Testis (tissue), 3 donors: ENCODE data around the gene MYOCD. TPM values are rescaled to one million over a fixed set of nuclear protein-coding genes. Genes with fewer than 3 reads are reported as not detected.

Experiments
- DNase-seq: peaks from one replicate; pipeline ENCODE4 v3.0.0-alpha.2; 2019
- H3K27ac ChIP-seq, 2 donors: fragments of 200-600 bp; sonication (generic); one replicate each; pipeline ENCODE4 v1.5.1; 2019
- H3K27me3 ChIP-seq: fragments of 200-600 bp; sonication (generic); one replicate; pipeline ENCODE4 v1.5.1; 2019
- H3K36me3 ChIP-seq: fragments of 200-600 bp; sonication (generic); one replicate; pipeline ENCODE4 v1.5.1; 2017; ENCODE audit warnings: low read depth; ENCODE audit errors: missing control alignments
- H3K4me1 ChIP-seq: fragments of 200-600 bp; sonication (generic); one replicate; pipeline ENCODE4 v1.5.1; 2019
- H3K4me3 ChIP-seq, 2 donors: fragments of 200-600 bp; sonication (generic); one replicate each; pipeline ENCODE4 v1.5.1; 2017 to 2019
- H3K9me3 ChIP-seq: fragments of 200-600 bp; sonication (generic); one replicate; pipeline ENCODE4 v1.5.1; 2017
- POLR2A ChIP-seq: fragments of 450-650 bp; IDR thresholded peaks from one replicate; pipeline ENCODE4 v1.6.1; 2017; ENCODE audit warnings: antibody characterized with exemption, mild to moderate bottlenecking, moderate library complexity
- WGBS, 2 donors: methylation state at CpG; one replicate each; pipeline ENCODE4 v1.1.5; 2018; 5-methylcytosine and 5-hydroxymethylcytosine counted together
- intact Hi-C: fragments of 100-400 bp; cut with DNase I; formaldehyde crosslinking; loops from one replicate; pipeline ENCODE4 v1.15.1; 2023; ENCODE audit warnings: low total_unique reads
- polyA plus RNA-seq: library from polyadenylated mRNA; stranded (reverse); fragments of 350-450 nt; fragmentation: Illumina TruSeq; extraction: RNeasy Lipid Tissue Mini Kit (QIAGEN cat#74804); gene quantifications from one replicate; pipeline ENCODE4 v1.2.3, GENCODE V29; 2014; ENCODE audit warnings: low read depth, low replicate concordance; ENCODE audit not compliant: insufficient read depth
- total RNA-seq, 2 donors: library from RNA; depleted of rRNA; stranded (reverse); fragments of >200 nt; gene quantifications; one replicate each; pipeline ENCODE4 v1.2.3, GENCODE V29; 2016
- TF ChIP-seq, protein P1 (sequence below), 3 experiments: fragments of 450-650 bp in 2 of 3; fragments of 200-600 bp in 1 of 3; sonication (generic) in 1 of 3; IDR thresholded peaks; one replicate each; pipeline ENCODE4 v1.5.1; 2016 to 2019; ENCODE audit warnings: antibody characterized with exemption in 3 of 3, mild to moderate bottlenecking in 2 of 3, moderate library complexity in 1 of 3

MYOCD gene
- total and polyA plus RNA-seq, 3 donors from 2014 or later = 7.3 to 13.3 (median 7.6) TPM

DNA sequence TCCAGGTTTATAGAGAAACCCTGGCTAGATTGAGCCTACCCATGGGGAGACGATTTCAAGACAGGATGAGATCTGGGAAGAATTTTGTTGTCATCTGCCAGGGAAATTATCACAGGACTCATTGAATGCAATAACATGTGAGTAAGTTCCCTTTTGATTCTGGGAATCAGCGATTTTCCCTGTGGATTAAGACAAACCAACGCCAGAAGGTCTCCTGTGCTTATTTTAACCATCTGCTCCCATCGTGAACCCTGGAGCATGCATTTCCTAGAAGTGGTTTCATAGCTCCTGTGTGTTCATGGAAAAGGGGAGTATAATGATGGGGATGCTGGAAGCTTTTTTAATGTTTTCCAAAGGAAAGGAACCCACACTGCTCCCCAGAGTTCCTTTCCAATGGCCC lies 102.6 kb downstream of the MYOCD start:
- Histone ChIP-seq H3K9me3 (no peaks in the 10 kb centered on the region), H3K4me3 (no peak overlapping the region), H3K4me1 (no peaks in the 10 kb centered on the region), H3K27ac (no peak overlapping the region), H3K36me3 (no peaks in the 10 kb centered on the region), H3K27me3 (no peaks in the 10 kb centered on the region)
- DNase-seq = no peak
- 74 to 78% methylated on average over 4 of the region's 4 CpGs for WGBS, 2 donors
- no peak for TF ChIP-seq POLR2A
- TF ChIP-seq, protein P1, sequence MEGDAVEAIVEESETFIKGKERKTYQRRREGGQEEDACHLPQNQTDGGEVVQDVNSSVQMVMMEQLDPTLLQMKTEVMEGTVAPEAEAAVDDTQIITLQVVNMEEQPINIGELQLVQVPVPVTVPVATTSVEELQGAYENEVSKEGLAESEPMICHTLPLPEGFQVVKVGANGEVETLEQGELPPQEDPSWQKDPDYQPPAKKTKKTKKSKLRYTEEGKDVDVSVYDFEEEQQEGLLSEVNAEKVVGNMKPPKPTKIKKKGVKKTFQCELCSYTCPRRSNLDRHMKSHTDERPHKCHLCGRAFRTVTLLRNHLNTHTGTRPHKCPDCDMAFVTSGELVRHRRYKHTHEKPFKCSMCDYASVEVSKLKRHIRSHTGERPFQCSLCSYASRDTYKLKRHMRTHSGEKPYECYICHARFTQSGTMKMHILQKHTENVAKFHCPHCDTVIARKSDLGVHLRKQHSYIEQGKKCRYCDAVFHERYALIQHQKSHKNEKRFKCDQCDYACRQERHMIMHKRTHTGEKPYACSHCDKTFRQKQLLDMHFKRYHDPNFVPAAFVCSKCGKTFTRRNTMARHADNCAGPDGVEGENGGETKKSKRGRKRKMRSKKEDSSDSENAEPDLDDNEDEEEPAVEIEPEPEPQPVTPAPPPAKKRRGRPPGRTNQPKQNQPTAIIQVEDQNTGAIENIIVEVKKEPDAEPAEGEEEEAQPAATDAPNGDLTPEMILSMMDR (IDR thresholded peaks at IDR 0.05) = no peak
- intact Hi-C loops = no loop called here

- Histone ChIP-seq H3K27ac (no peak overlapping the region), H3K4me3 (no peak overlapping the region), H3K9me3 (no peaks in the 10 kb centered on the region), H3K36me3 (no peaks in the 10 kb centered on the region), H3K4me1 (no peaks in the 10 kb centered on the region), H3K27me3 (no peaks in the 10 kb centered on the region)
- intact Hi-C loops = no loop called here
- 91 to 94% methylated on average over 6 of the region's 6 CpGs for WGBS, 2 donors
- TF ChIP-seq, protein P1 (IDR thresholded peaks at IDR 0.05) = no peak
- no peak for TF ChIP-seq POLR2A
- DNase-seq = no peak
Measured at GRCh38 chr17:12769981-12770380, 104.3 kb downstream of the MYOCD start.

GRCh38 chr17:12773153-12773552 lies 107.5 kb downstream of the MYOCD start:
- 81 to 84% methylated on average over 1 of the region's 1 CpG for WGBS, 2 donors
- Histone ChIP-seq H3K36me3 (no peaks in the 10 kb centered on the region), H3K4me1 (no peaks in the 10 kb centered on the region), H3K27me3 (no peaks in the 10 kb centered on the region), H3K9me3 (no peaks in the 10 kb centered on the region), H3K4me3 (no peak overlapping the region), H3K27ac (no peak overlapping the region)
- no peak for TF ChIP-seq POLR2A
- TF ChIP-seq, protein P1 (IDR thresholded peaks at IDR 0.05) = no peak
- DNase-seq = no peak
- intact Hi-C loops = no loop called here

GRCh38 chr17:12789075-12789480 lies 123.4 kb downstream of the MYOCD start:
- no peak for DNase-seq
- intact Hi-C loops = no loop called here

More at GRCh38 chr17:12789075-12789480, 123.4 kb downstream of the MYOCD start:
- TF ChIP-seq, protein P1 (IDR thresholded peaks at IDR 0.05) = no peak
- no peak for TF ChIP-seq POLR2A
- 0 to 1% methylated on average over 14 to 16 of the region's 16 CpGs for WGBS, 2 donors
- no peaks in the 10 kb centered on the region for H3K36me3 ChIP-seq
- H3K4me1 ChIP-seq = no peaks in the 10 kb centered on the region
- H3K27ac ChIP-seq = peak overlapping the region in 1 of 2 donors; percentile 59
- no peaks in the 10 kb centered on the region for H3K9me3 ChIP-seq
- H3K4me3 ChIP-seq = peak overlapping the region; percentile 75 to 76
- no peaks in the 10 kb centered on the region for H3K27me3 ChIP-seq
